Stimulated activated CD8-positive, alpha-beta memory T cell treated with anti-CD3 and anti-CD28 coated beads, Interleukin-7, amount 100 ng/mL, for 1 hour (primary cell): ENCODE data around the gene C9orf78.

Experiments
- DNase-seq, 2 donors: peaks; one replicate each; pipeline ENCODE4 v3.0.0-alpha.2; 2020; ENCODE audit warnings: low read depth in 2 of 2

The C9orf78 gene

GRCh38 chr9:129841071-129841470 is 6.0 kb upstream of the C9orf78 start:
- DNase-seq, result no peak

GRCh38 chr9:129840034-129840433 is 5.0 kb upstream of the C9orf78 start:
- no peak for DNase-seq

GRCh38 chr9:129839324-129840023 is 4.4 kb upstream of the C9orf78 start:
- no peak for DNase-seq

- no peak for DNase-seq
Observed at GRCh38 chr9:129838707-129839259, 3.7 kb upstream of the C9orf78 start.

- DNase-seq, result no peak
Observed at GRCh38 chr9:129836311-129837007, 1.4 kb upstream of the C9orf78 start.

GRCh38 chr9:129835860-129836223 is 767 bp upstream of the C9orf78 start:
- DNase-seq, result no peak

GRCh38 chr9:129834489-129835127 is 467 bp downstream of the C9orf78 start:
- DNase-seq, result no peak

- no peak for DNase-seq
Observed at GRCh38 chr9:129832982-129833381, 2.1 kb downstream of the C9orf78 start.

GRCh38 chr9:129828969-129829368 is 6.1 kb downstream of the C9orf78 start:
- DNase-seq, result no peak

GRCh38 chr9:129828051-129828450 is 7.0 kb downstream of the C9orf78 start:
- no peak for DNase-seq

- DNase-seq, result no peak
Observed at GRCh38 chr9:129826759-129827158, 8.3 kb downstream of the C9orf78 start.

- DNase-seq, result no peak
Observed at GRCh38 chr9:129826344-129826743, 8.7 kb downstream of the C9orf78 start.

GRCh38 chr9:129823935-129824601 is 11.0 kb downstream of the C9orf78 start, which contains the start of gene TOR1A:
TSS of gene TOR1A (minus strand) at chr9:129824136. CDS start at chr9:129824085, 51 bp downstream.
- peak; percentile 81 to 86 for DNase-seq

- no peak for DNase-seq
Observed at GRCh38 chr9:129823542-129823934, 11.5 kb downstream of the C9orf78 start.

GRCh38 chr9:129822898-129823541 is 12.1 kb downstream of the C9orf78 start:
- no peak for DNase-seq

- no peak for DNase-seq
Observed at GRCh38 chr9:129816501-129817435, 18.3 kb downstream of the C9orf78 start.

- DNase-seq, result no peak
Observed at GRCh38 chr9:129815278-129815677, 19.8 kb downstream of the C9orf78 start.

GRCh38 chr9:129814432-129815223 is 20.4 kb downstream of the C9orf78 start:
- DNase-seq, result no peak

GRCh38 chr9:129813661-129814060 is 21.4 kb downstream of the C9orf78 start:
- DNase-seq, result no peak

GRCh38 chr9:129812385-129812784 is 22.7 kb downstream of the C9orf78 start:
- DNase-seq, result no peak
